ENCODE results near the gene SLC47A2. TPM values are rescaled to one million over a fixed set of nuclear protein-coding genes. Genes with fewer than 3 reads are reported as not detected.
A peak's percentile ranks its signal among the peaks of the same experiment; 100 is the strongest.

Gene SLC47A2
- total RNA-seq, 2 experiments from 2014 or later = not detected

DNA sequence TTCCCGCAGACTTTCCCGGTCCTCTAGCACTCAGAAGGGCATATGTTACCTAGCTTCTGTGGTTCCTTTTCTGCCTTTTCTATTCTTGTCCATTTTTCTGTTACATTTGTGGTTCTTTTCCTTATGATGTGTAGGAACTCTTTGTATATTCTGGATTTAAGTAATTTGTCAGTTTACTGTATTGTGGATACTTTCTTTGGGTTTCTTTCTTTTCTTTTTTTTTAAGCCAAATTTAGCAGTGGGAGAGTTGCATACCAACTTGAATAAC lies 67.2 kb downstream of the SLC47A2 start:
- ChIA-PET CTCF (ENCODE audit: unreplicated experiment) (interaction anchor here (1.3 kb wide), 1 partner anchor 20 kb away, joined by 4 read pairs; no protein-coding TSS in a partner anchor), POLR2A (interaction anchor here (0.6 to 1.0 kb wide), 3 partner anchors 120 to 1023 kb away, joined by 3 to 4 read pairs (median 3); no protein-coding TSS in a partner anchor)
- Histone ChIP-seq H3K4me1 (ENCODE audit: insufficient read depth, low read length, poor library complexity, severe bottlenecking) (peaks cover 32% of the 10 kb centered on the region), H3K36me3 (ENCODE audit: insufficient read depth, low read length) (peaks cover 30% of the 10 kb centered on the region), H3K9me2 (ENCODE audit: insufficient read depth, low read length) (no peaks in the 10 kb centered on the region), H3K4me2 (ENCODE audit: low read length) (peak overlapping the region; percentile 95), H4K20me1 (ENCODE audit: insufficient read depth, low read length) (no peaks in the 10 kb centered on the region), H2AFZ (ENCODE audit: low read length) (peak overlapping the region; percentile 80), H3K9me3 (ENCODE audit: low read length) (no peaks in the 10 kb centered on the region), H3K4me3 (ENCODE audit: low read depth, low read length, poor library complexity, severe bottlenecking) (peak overlapping the region; percentile 81), H3K27ac (ENCODE audit: low read depth, low read length, poor library complexity, severe bottlenecking) (peak overlapping the region; percentile 53), H3K79me2 (ENCODE audit: insufficient read depth, low read depth, low read length) (peaks cover 25% of the 10 kb centered on the region)
- intact Hi-C loops (cut with micrococcal nuclease; ENCODE audit: unreplicated experiment) = loop anchor here (2.0 to 10.0 kb wide), 3 partner anchors 116 to 274 kb away; partner anchors contain the start of gene MAPK7
- no peak for DNase-seq (ENCODE audit: low spot score)
- no TSS peak for BruUV-seq (replicated peaks)
- TF ChIP-seq CTCF (conservative IDR thresholded peaks at IDR 0.05; ENCODE audit: low read length) = no peak
- TF ChIP-seq EZH2phosphoT487 (IDR thresholded peaks at IDR 0.05; ENCODE audit: borderline replicate concordance, low read depth, low read length) = no peak

GRCh38 chr17:19648475-19649273 lies 67.7 kb downstream of the SLC47A2 start, which contains the start of gene ALDH3A2:
Gene ALDH3A2 (plus strand): TSS chr17:19648751. CDS start chr17:19648972, 221 bp downstream.
- no peak; the same call in 1 of the 2 replicates for TF ChIP-seq CTCF (conservative IDR thresholded peaks at IDR 0.05; ENCODE audit: low read length)
- no peak for TF ChIP-seq EZH2phosphoT487 (IDR thresholded peaks at IDR 0.05; ENCODE audit: borderline replicate concordance, low read depth, low read length)
- peaks cover 25% of the 10 kb centered on the region for H3K79me2 ChIP-seq (ENCODE audit: insufficient read depth, low read depth, low read length)
- H3K9me3 ChIP-seq (ENCODE audit: low read length) = no peaks in the 10 kb centered on the region
- H3K36me3 ChIP-seq (ENCODE audit: insufficient read depth, low read length) = peaks cover 24% of the 10 kb centered on the region
- ChIA-PET CTCF (ENCODE audit: unreplicated experiment) (interaction anchor here (1.3 to 1.4 kb wide), 2 partner anchors 20 to 114 kb away, joined by 4 to 5 read pairs; no protein-coding TSS in a partner anchor), POLR2A (interaction anchor here (0.6 to 1.5 kb wide), 5 partner anchors 8 to 206 kb away, joined by 3 to 8 read pairs (median 3); no protein-coding TSS in a partner anchor)
- BruUV-seq (replicated peaks) = no TSS peak
- H3K4me1 ChIP-seq (ENCODE audit: insufficient read depth, low read length, poor library complexity, severe bottlenecking) = peaks cover 32% of the 10 kb centered on the region
- H3K4me2 ChIP-seq (ENCODE audit: low read length) = peak within 1 kb of the TSS; percentile 95
- no peaks in the 10 kb centered on the region for H3K9me2 ChIP-seq (ENCODE audit: insufficient read depth, low read length)
- H2AFZ ChIP-seq (ENCODE audit: low read length) = peak within 1 kb of the TSS; percentile 80
- H4K20me1 ChIP-seq (ENCODE audit: insufficient read depth, low read length) = no peaks in the 10 kb centered on the region
- intact Hi-C loops (cut with micrococcal nuclease; ENCODE audit: unreplicated experiment) = loop anchor here (2.0 to 10.0 kb wide), 3 partner anchors 116 to 274 kb away; partner anchors contain the start of gene MAPK7
- peak; percentile 95 for DNase-seq (ENCODE audit: low spot score)
- peak within 1 kb of the TSS; percentile 81 for H3K4me3 ChIP-seq (ENCODE audit: low read depth, low read length, poor library complexity, severe bottlenecking)
- H3K27ac ChIP-seq (ENCODE audit: low read depth, low read length, poor library complexity, severe bottlenecking) = peak within 1 kb of the TSS; percentile 53

Measured in OCI-LY7 (cell line).